Hepatocyte (in vitro differentiated cells): ENCODE results near the gene ADCY4. TPM values are rescaled to one million over a fixed set of nuclear protein-coding genes. Genes with fewer than 3 reads are reported as not detected.

Experiments used
- DNase-seq: peaks from one replicate; pipeline ENCODE4 v3.0.0-alpha.2; 2016; ENCODE audit warnings: low spot score
- H2AFZ ChIP-seq: fragments of 200-600 bp; sonication (generic); 2 replicates; pipeline ENCODE4 v1.6.0; 2016; ENCODE audit warnings: antibody characterized with exemption, mild to moderate bottlenecking
- H3K27ac ChIP-seq: fragments of 200-600 bp; sonication (generic); 2 replicates; pipeline ENCODE4 v1.5.1; 2016; ENCODE audit warnings: mild to moderate bottlenecking
- H3K27me3 ChIP-seq: fragments of 200-600 bp; sonication (generic); 2 replicates; pipeline ENCODE4 v1.6.1; 2016
- H3K36me3 ChIP-seq: fragments of 200-600 bp; sonication (generic); replicated peaks from 2 replicates; pipeline ENCODE4 v1.5.1; 2016; ENCODE audit warnings: low read depth; ENCODE audit not compliant: insufficient read depth
- H3K4me1 ChIP-seq: fragments of 200-600 bp; sonication (generic); 2 replicates; pipeline ENCODE4 v1.5.1; 2016; ENCODE audit warnings: mild to moderate bottlenecking, moderate library complexity; ENCODE audit not compliant: insufficient read depth
- H3K4me2 ChIP-seq: fragments of 200-600 bp; sonication (generic); 2 replicates; pipeline ENCODE4 v1.6.0; 2016
- H3K4me3 ChIP-seq: fragments of 200-600 bp; sonication (generic); 2 replicates; pipeline ENCODE4 v1.5.1; 2016; ENCODE audit warnings: mild to moderate bottlenecking
- H3K79me2 ChIP-seq: fragments of 200-600 bp; sonication (generic); 2 replicates; pipeline ENCODE4 v1.6.0; 2017; ENCODE audit warnings: mild to moderate bottlenecking
- H3K9me2 ChIP-seq: fragments of 200-600 bp; sonication (generic); replicated peaks from 2 replicates; pipeline ENCODE4 v1.6.0; 2017; ENCODE audit warnings: mild to moderate bottlenecking; ENCODE audit not compliant: insufficient read depth
- H3K9me3 ChIP-seq: fragments of 200-600 bp; sonication (generic); 2 replicates; pipeline ENCODE4 v1.5.1; 2016; ENCODE audit warnings: low read depth, mild to moderate bottlenecking
- H4K20me1 ChIP-seq: fragments of 200-600 bp; sonication (generic); 2 replicates; pipeline ENCODE4 v1.6.0; 2016; ENCODE audit warnings: mild to moderate bottlenecking; ENCODE audit not compliant: insufficient read depth, poor library complexity, severe bottlenecking
- CTCF ChIP-seq: fragments of 200-600 bp; sonication (generic); IDR thresholded peaks from 2 replicates; pipeline ENCODE4 v1.5.1; 2016; ENCODE audit warnings: antibody characterized with exemption, mild to moderate bottlenecking; ENCODE audit not compliant: poor library complexity
- EZH2 ChIP-seq: fragments of 200-600 bp; sonication (generic); IDR thresholded peaks from 2 replicates; pipeline ENCODE4 v1.6.1; 2016; ENCODE audit warnings: antibody characterized with exemption, mild to moderate bottlenecking, borderline replicate concordance
- EZH2phosphoT487 ChIP-seq: fragments of 200-600 bp; sonication (generic); IDR thresholded peaks from one replicate; pipeline ENCODE4 v1.6.1; 2018; ENCODE audit warnings: antibody characterized with exemption, mild to moderate bottlenecking, low read depth, moderate library complexity; ENCODE audit not compliant: unreplicated experiment, severe bottlenecking
- WGBS: methylation state at CpG from one replicate; pipeline ENCODE4 v1.1.6; 2016; ENCODE audit warnings: low lambda C conversion rate; ENCODE audit errors: missing lambda C conversion rate; 5-methylcytosine and 5-hydroxymethylcytosine counted together
- polyA plus RNA-seq: library from polyadenylated mRNA; unstranded; fragments of >200 nt; fragmentation: Nextera tagmentation; extraction: Ambion mirVana; gene quantifications from 2 replicates; pipeline ENCODE4 v1.2.1, GENCODE V29; 2016
- total RNA-seq: library from RNA; depleted of rRNA; stranded (reverse); fragments of >200 nt; gene quantifications from 2 replicates; pipeline ENCODE4 v1.2.3, GENCODE V29; 2014

Gene ADCY4
- total and polyA plus RNA-seq, 2 experiments from 2014 or later, result 0.63 to 1.3 TPM

- DNase-seq, result no peak
- 81% methylated on average over 3 of the region's 3 CpGs for WGBS
- Histone ChIP-seq H3K9me2 (no peaks in the 10 kb centered on the region), H3K4me1 (peaks cover 6% of the 10 kb centered on the region), H3K9me3 (no peaks in the 10 kb centered on the region), H3K27ac (no peak overlapping the region), H4K20me1 (no peaks in the 10 kb centered on the region), H3K27me3 (no peaks in the 10 kb centered on the region), H3K36me3 (no peaks in the 10 kb centered on the region), H2AFZ (no peak overlapping the region), H3K4me2 (no peak overlapping the region), H3K79me2 (peaks cover 17% of the 10 kb centered on the region), H3K4me3 (no peak overlapping the region)
- TF ChIP-seq EZH2phosphoT487 (no peak), EZH2 (no peak), CTCF (no peak)
These were observed 60.7 kb downstream of the ADCY4 start for GRCh38 chr14:24274101-24274543.

- Histone ChIP-seq H2AFZ (no peak overlapping the region), H3K27me3 (no peaks in the 10 kb centered on the region), H3K4me1 (peaks cover 6% of the 10 kb centered on the region), H3K9me2 (no peaks in the 10 kb centered on the region), H3K27ac (no peak overlapping the region), H3K4me3 (no peak overlapping the region), H3K4me2 (no peak overlapping the region), H3K36me3 (no peaks in the 10 kb centered on the region), H3K79me2 (peaks cover 17% of the 10 kb centered on the region), H3K9me3 (no peaks in the 10 kb centered on the region), H4K20me1 (no peaks in the 10 kb centered on the region)
- WGBS, result 58% methylated on average over 3 of the region's 3 CpGs
- DNase-seq, result no peak
- TF ChIP-seq EZH2, result no peak
- no peak for TF ChIP-seq EZH2phosphoT487
- no peak for TF ChIP-seq CTCF
These were observed 61.4 kb downstream of the ADCY4 start for GRCh38 chr14:24273422-24273998.

GRCh38 chr14:24272467-24272866 is 62.4 kb downstream of the ADCY4 start:
- 87% methylated on average over 2 of the region's 2 CpGs for WGBS
- Histone ChIP-seq H3K9me3 (no peaks in the 10 kb centered on the region), H2AFZ (no peak overlapping the region), H3K4me3 (no peak overlapping the region), H3K9me2 (no peaks in the 10 kb centered on the region), H3K4me1 (peaks cover 6% of the 10 kb centered on the region), H3K79me2 (peaks cover 17% of the 10 kb centered on the region), H3K27ac (no peak overlapping the region), H3K36me3 (no peaks in the 10 kb centered on the region), H4K20me1 (no peaks in the 10 kb centered on the region), H3K4me2 (peak overlapping the region; percentile 77), H3K27me3 (no peaks in the 10 kb centered on the region)
- TF ChIP-seq EZH2phosphoT487 (no peak), EZH2 (no peak), CTCF (no peak)
- DNase-seq, result no peak
